ENCODE data around the gene DAPP1. TPM values are rescaled to one million over a fixed set of nuclear protein-coding genes. Genes with fewer than 3 reads are reported as not detected.

The DAPP1 gene
- total RNA-seq, 1 donor from 2014 or later: 9.1 TPM

GRCh38 chr4:99853999-99854398 is 37.4 kb downstream of the DAPP1 start:
- no peak for DNase-seq (ENCODE audit: low spot score)

- peak; percentile 16 for DNase-seq (ENCODE audit: low spot score)
Measured at GRCh38 chr4:99855678-99856077, 39.1 kb downstream of the DAPP1 start.

- DNase-seq (ENCODE audit: low spot score): peak; percentile 19
Measured at GRCh38 chr4:99856166-99856565, 39.5 kb downstream of the DAPP1 start.

GRCh38 chr4:99857307-99857706 is 40.7 kb downstream of the DAPP1 start:
- DNase-seq (ENCODE audit: low spot score): no peak

GRCh38 chr4:99859618-99860017 is 43.0 kb downstream of the DAPP1 start:
- DNase-seq (ENCODE audit: low spot score): no peak

GRCh38 chr4:99860521-99860920 is 43.9 kb downstream of the DAPP1 start:
- no peak for DNase-seq (ENCODE audit: low spot score)

GRCh38 chr4:99861120-99861905 is 44.7 kb downstream of the DAPP1 start:
- no peak for DNase-seq (ENCODE audit: low spot score)

- no peak for DNase-seq (ENCODE audit: low spot score)
Measured at GRCh38 chr4:99863804-99864203, 47.2 kb downstream of the DAPP1 start.

GRCh38 chr4:99868126-99868596 is 51.5 kb downstream of the DAPP1 start:
- peak; percentile 4 for DNase-seq (ENCODE audit: low spot score)

- DNase-seq (ENCODE audit: low spot score): no peak
Measured at GRCh38 chr4:99872570-99872969, 55.9 kb downstream of the DAPP1 start.

GRCh38 chr4:99875071-99875470 is 58.4 kb downstream of the DAPP1 start:
- DNase-seq (ENCODE audit: low spot score): peak; percentile 47

GRCh38 chr4:99876946-99877345 is 60.3 kb downstream of the DAPP1 start:
- no peak for DNase-seq (ENCODE audit: low spot score)

GRCh38 chr4:99878604-99879003 is 62.0 kb downstream of the DAPP1 start:
- no peak for DNase-seq (ENCODE audit: low spot score)

- DNase-seq (ENCODE audit: low spot score): no peak
Measured at GRCh38 chr4:99879458-99879857, 62.8 kb downstream of the DAPP1 start.

- DNase-seq (ENCODE audit: low spot score): peak; percentile 36
Measured at GRCh38 chr4:99885063-99885664, 68.5 kb downstream of the DAPP1 start.

GRCh38 chr4:99885687-99886086 is 69.1 kb downstream of the DAPP1 start:
- no peak for DNase-seq (ENCODE audit: low spot score)

GRCh38 chr4:99886146-99886545 is 69.5 kb downstream of the DAPP1 start:
- no peak for DNase-seq (ENCODE audit: low spot score)

- no peak for DNase-seq (ENCODE audit: low spot score)
Measured at GRCh38 chr4:99887837-99888236, 71.2 kb downstream of the DAPP1 start.

- no peak for DNase-seq (ENCODE audit: low spot score)
Measured at GRCh38 chr4:99891351-99891750, 74.7 kb downstream of the DAPP1 start.

- DNase-seq (ENCODE audit: low spot score): no peak
Measured at GRCh38 chr4:99893029-99893428, 76.4 kb downstream of the DAPP1 start.

GRCh38 chr4:99893839-99894160 is 77.2 kb downstream of the DAPP1 start:
- DNase-seq (ENCODE audit: low spot score): no peak

- DNase-seq (ENCODE audit: low spot score): peak; percentile 96
Measured at GRCh38 chr4:99894161-99894997, 77.8 kb downstream of the DAPP1 start, which contains the start of gene LAMTOR3. TSS of gene LAMTOR3 (minus strand) at chr4:99894427. CDS start at chr4:99893963, 464 bp downstream.

All from umbilical cord (tissue), 2 donors.